ENCODE measurements around the gene CD27.
A peak's percentile ranks its signal among the peaks of the same experiment; 100 is the strongest.
"Not testable (repeated sequence)": the region's sequence is repeated elsewhere in the genome, so short reads cannot be mapped to it uniquely, and the experiment has no call there.

CD27 gene

DNA sequence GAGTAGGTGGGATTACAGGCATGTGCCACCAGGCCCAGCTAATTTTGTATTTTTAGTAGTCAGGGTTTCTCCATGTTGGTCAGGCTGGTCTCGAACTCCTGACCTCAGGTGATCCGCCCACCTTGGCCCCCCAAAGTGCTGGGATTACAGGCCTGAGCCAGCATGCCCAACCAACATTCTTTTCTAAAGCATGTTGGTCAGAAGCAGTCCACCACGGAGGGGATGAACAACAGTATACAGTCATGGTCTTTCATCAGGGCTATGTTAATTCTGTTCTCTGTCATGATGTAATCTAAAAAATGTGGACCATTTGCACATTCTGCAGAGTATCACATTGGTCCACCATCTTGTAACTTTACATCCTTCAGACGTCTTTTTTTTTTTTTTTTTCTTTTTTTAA lies 44.7 kb downstream of the CD27 start:
- no peak for DNase-seq

DNA sequence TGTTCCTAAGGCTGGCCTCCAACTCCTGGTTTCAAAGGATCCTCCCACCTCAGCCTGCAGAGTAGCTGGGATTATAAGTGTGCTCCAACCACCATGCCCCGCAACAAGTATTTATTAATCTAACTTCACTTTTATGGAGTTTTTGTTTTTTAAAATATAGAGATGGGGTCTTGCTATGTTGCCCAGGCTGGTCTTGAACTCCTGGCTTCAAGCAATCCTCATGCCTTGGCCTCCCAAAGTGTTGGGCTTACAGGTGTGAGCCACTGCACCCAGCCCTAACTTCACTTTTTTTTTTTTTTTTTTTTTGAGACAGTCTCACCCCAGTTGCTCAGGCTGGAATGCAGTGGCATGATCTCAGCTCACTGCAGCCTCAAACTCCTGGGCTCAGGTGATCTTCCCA lies 45.9 kb downstream of the CD27 start:
- DNase-seq: not testable (repeated sequence)

DNA sequence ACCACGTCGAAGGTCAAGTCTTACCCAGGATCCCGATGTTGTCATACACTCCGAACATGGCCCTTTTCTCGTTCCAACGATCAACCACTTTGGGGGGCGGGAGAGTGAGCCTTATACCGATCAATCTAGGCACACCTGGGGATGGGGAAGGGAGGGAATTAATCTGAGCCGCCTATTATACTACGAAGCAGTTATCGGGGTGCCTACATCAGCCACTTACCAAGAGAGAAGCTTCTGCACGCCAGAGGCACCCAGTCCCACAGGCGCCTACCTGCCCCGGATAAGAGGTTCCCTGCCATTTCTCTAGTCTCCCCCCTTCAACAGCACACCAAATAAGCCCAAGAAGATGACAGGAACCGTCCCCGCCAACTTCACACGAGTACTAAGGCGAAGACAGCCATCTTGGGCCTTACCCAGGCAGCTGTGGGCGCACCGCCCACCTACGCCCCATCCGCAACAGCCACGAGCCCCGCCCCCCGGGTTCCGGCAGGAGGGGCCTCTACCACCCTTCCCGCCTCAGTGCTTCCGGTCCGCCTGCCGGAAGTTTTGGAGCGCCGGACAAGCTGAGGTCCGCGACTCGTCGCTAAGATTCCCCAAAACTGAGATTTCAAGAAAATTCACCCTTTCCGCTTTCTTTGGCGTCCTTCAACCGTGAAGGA lies 48.2 kb downstream of the CD27 start, which contains the start of gene MRPL51:
TSS of gene MRPL51 (minus strand) at position 425 of the 659 bp plus-strand sequence. CDS start at position 299, 126 bp downstream.
- DNase-seq: peak; percentile 99

DNA sequence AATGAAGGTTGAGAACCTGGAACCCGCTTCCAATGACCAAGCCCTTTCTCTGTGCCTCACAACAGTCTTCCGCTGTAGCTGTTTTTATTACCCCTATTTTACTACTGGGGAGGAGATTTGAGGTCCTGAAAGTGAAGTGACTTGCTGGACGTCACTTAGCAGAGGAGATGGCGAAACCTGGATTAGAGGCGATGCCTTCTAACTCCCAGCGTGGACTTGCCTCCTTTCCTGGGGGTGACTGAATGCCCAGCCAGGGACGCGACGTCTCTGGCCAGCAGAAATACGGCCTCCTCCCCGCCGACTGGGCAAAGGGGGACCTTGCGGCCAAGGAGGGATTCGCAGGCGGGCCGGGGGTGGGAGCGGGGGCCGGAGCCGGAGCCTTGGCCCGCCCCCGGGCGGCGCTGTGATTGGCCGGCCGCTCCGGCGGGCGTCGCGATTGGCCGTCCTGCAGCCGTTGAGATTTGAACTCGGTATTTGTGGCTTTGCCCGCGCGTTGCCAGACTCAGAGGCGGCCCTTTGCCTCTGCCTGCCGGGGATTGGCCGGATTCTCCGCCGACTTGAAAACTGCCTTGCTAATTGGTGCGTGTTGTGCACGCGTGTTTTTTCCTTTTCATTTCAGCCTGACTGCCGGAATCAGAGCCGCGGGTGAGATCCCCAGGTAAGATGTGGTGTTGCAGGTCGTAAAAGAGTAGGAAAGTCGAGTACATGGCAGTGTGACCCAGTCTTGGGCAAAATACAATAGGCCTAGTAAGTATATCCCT lies 48.9 kb downstream of the CD27 start, which contains the start of gene NCAPD2:
TSS of gene NCAPD2 (plus strand) at position 606 of the 761 bp plus-strand sequence. CDS start 997 bp downstream, outside the sequence.
- peak; percentile 95 for DNase-seq

DNA sequence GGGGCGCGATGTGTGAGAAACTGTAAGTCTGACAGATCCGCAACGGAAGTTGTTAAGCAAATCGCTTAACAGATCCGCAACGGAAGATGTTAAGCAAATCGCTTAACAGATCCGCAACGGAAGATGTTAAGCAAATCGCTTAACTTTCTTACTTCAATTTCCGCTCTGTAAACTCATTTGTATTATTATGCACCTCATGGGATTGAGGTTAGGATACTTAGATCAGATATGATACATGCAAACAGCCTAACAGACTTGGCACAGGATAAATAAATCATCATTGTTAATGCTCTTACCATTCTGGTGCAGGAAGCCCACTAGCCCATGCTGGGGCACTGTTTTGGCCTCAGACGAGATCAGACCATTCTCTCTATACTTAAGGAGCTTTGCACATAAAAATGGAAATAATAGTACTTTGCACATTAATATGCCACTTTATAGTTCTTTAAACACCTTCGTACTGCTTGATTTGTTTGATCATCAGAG lies 49.5 kb downstream of the CD27 start:
- no peak for DNase-seq

GRCh38 chr12:6494968-6495367 lies 50.2 kb downstream of the CD27 start:
- no peak for DNase-seq

DNA sequence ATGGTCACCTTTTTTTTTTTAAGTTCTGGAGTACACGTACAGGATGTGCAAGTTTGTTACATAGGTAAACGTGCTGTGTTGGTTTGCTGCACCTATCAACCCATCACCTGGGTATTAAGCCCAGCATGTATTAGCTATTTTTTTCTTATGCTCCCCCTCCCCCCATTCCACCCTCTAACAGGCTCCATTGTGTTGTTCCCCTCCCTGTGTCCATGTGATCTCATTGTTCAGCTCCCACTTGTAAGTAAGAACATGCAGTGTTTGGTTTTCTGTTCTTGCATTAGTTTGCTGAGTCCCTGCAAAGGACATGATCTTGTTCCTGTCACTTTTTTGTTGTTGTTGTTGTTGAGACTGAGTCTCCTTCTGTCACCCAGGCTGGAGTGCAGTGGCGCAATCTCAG lies 52.5 kb downstream of the CD27 start:
- DNase-seq: not testable (repeated sequence)

DNA sequence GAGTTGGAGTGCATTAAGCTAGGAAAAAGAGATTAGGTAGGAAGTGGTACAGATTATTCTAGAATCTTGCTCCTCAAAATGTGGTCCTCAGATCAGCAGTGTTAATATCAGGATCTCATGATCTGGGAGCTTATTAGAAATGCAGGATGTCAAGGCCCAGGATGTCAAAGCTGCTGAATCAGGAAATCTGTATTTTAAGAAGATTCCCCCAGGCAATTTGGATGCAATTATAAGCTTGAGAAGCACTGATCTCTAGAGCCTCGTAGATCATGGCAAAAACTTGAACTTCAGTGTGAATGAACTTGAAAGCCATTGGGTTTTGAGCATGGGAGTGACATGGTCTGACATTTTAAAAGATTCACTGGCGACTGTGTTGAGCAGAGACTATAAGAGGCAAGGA lies 55.7 kb downstream of the CD27 start:
- no peak for DNase-seq

Measured in activated naive CD4-positive, alpha-beta T cell treated with anti-CD3 and anti-CD28 coated beads, Interleukin-2, amount 50 U/mL, for 16 hours (primary cell).